SJSA1 (cell line): Measurements from ENCODE around the gene KSR1. TPM values are rescaled to one million over a fixed set of nuclear protein-coding genes. Genes with fewer than 3 reads are reported as not detected.

Experiments used
- DNase-seq, 2 experiments: peaks; one replicate each; pipeline ENCODE4 v3.0.0-alpha.2; 2015 to 2020; ENCODE audit warnings: low spot score in 2 of 2, low read depth in 1 of 2
- H3K27ac ChIP-seq: fragments of 250-450 bp; sonication (Bioruptor Pico); 2 replicates; pipeline ENCODE4 v1.5.1; 2020; ENCODE audit warnings: mild to moderate bottlenecking, moderate library complexity
- H3K27me3 ChIP-seq: fragments of 250-450 bp; sonication (Bioruptor Pico); replicated peaks from 2 replicates; pipeline ENCODE4 v1.5.1; 2020; ENCODE audit warnings: mild to moderate bottlenecking, moderate library complexity
- H3K36me3 ChIP-seq: fragments of 250-450 bp; sonication (Bioruptor Pico); 2 replicates; pipeline ENCODE4 v1.5.1; 2020; ENCODE audit warnings: mild to moderate bottlenecking
- H3K4me1 ChIP-seq: fragments of 250-450 bp; sonication (Bioruptor Pico); replicated peaks from 2 replicates; pipeline ENCODE4 v1.6.1; 2021; ENCODE audit warnings: mild to moderate bottlenecking
- H3K4me3 ChIP-seq: fragments of 250-450 bp; sonication (Bioruptor Pico); 2 replicates; pipeline ENCODE4 v1.5.1; 2020; ENCODE audit warnings: mild to moderate bottlenecking
- H3K9me3 ChIP-seq: fragments of 250-450 bp; sonication (Bioruptor Pico); replicated peaks from 2 replicates; pipeline ENCODE4 v1.5.1; 2020; ENCODE audit warnings: mild to moderate bottlenecking
- total RNA-seq: library from RNA; depleted of rRNA; stranded (reverse); fragments of >200 nt; shearing (Covaris generic); gene quantifications from 2 replicates; pipeline ENCODE4 v1.2.3, GENCODE V29; 2014

Gene KSR1
- total RNA-seq, 1 experiment from 2014 or later = 7.7 TPM

DNA sequence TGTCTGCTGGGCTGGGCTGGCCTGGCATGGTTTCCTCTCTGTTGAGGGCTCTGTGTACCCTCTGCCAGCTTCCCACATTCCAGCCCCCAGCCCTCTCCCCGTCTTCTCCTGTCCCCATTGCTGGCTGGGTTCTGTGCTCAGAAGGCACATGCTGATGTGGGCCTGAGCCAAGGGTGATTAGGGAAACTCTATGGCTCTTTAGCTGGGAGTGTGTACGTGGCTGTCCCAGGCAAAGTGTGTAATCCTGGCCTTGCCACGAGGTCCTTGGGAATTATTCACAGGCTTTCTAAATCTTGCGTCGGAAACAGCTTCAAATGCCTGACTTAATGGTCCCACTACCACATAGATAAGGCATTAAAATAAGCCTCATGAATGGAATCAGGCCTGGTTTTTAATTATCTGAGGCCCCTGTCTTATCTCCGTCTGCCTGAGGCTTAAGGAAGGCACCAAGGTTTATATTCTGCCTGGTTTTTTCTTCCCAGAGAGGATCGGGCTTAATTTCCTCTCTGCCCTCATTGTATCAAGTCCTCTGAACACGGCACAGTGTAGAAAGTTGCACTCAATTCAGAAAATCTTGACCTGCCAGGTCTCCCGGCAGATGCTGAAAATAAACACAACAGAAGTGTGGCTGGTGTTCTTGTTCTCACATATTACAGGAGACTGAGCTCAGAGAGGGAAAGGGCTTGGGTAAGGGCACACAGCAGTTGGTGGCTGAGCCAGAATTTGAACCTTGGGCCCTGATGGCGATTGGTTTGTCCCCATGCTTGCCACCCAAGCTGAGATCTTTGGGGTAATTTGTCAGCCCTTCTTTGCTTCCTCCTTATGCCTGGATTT lies 121.9 kb downstream of the KSR1 start:
- no peak overlapping the region for H3K27ac ChIP-seq

GRCh38 chr17:27578718-27579085 lies 122.5 kb downstream of the KSR1 start:
- no peak overlapping the region for H3K4me3 ChIP-seq
- H3K27me3 ChIP-seq = no peaks in the 10 kb centered on the region
- H3K9me3 ChIP-seq = no peaks in the 10 kb centered on the region
- DNase-seq = no peak
- H3K4me1 ChIP-seq = peaks cover 48% of the 10 kb centered on the region
- H3K27ac ChIP-seq = no peak overlapping the region
- H3K36me3 ChIP-seq = no peaks in the 10 kb centered on the region

More for the DNA sequence above, 121.9 kb downstream of the KSR1 start:
- no peak overlapping the region for H3K4me3 ChIP-seq
- no peak for DNase-seq
- no peaks in the 10 kb centered on the region for H3K36me3 ChIP-seq
- H3K4me1 ChIP-seq = peaks cover 54% of the 10 kb centered on the region
- no peaks in the 10 kb centered on the region for H3K9me3 ChIP-seq
- no peaks in the 10 kb centered on the region for H3K27me3 ChIP-seq

DNA sequence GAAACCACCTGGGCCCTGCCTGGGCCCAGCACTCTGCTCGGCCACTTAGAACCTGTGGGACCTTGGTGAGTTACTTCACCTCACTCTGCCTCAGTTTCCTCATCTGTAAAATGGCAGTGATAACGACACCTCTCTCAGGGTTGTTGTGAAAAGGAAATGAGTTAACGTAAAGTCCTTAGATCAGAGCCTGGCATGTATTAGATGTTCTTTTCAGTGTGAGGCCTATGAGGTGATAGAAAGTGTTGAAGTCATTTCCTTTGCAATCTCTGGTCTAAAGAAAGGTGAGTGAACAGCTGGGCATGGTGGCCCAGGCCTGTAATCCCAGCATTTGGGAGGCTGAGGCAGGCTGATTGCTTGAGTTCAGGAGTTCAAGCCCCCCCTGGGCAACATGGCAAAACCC lies 123.1 kb downstream of the KSR1 start:
- Histone ChIP-seq H3K4me3 (no peak overlapping the region), H3K4me1 (peaks cover 42% of the 10 kb centered on the region), H3K27me3 (no peaks in the 10 kb centered on the region), H3K27ac (no peak overlapping the region), H3K9me3 (no peaks in the 10 kb centered on the region), H3K36me3 (no peaks in the 10 kb centered on the region)
- DNase-seq = no peak

DNA sequence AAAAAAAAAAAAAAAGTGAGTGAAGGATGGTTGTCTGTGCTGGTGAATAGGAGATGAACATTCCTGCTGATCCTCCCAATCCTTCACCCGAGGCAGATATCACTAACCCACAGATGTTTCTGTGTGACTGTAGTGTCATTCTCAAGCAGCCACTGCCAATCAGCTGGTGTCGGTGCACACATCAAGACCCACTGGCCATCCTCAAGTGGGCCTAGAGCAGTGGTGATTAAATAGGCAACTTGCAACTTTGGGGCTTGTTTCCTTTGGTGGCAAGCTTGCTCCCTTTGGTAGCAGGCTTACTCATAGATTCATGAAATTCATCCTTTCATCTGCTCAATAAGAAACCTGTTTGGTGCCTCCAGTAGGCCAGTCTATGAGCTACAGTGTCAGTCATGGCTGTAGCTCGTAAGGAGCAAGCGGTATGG lies 123.7 kb downstream of the KSR1 start:
- Histone ChIP-seq H3K36me3 (no peaks in the 10 kb centered on the region), H3K27ac (no peak overlapping the region), H3K9me3 (no peaks in the 10 kb centered on the region), H3K4me3 (no peak overlapping the region), H3K27me3 (no peaks in the 10 kb centered on the region), H3K4me1 (peaks cover 36% of the 10 kb centered on the region)
- DNase-seq = no peak

DNA sequence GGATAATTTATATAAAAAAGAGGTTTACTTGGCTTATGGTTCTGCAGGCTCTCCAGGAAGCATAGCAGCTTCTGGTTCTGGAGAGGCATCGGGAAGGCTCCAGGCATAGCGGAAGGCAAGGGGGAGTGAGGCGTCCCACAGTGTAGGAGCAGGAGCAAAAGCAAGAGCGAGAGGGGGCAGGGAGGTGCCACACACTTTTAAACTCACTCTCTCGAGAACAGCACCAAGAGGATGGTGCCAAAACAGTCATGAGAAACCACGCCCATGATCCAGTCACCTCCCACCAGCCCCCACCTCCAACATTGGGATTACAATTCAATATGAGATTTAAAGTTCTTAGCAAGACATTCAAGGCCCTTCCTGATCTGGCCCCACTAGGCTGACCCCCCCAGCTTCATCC lies 124.8 kb downstream of the KSR1 start:
- no peaks in the 10 kb centered on the region for H3K27me3 ChIP-seq
- no peak overlapping the region for H3K27ac ChIP-seq
- DNase-seq = no peak
- H3K4me3 ChIP-seq = no peak overlapping the region
- H3K36me3 ChIP-seq = peaks cover 4% of the 10 kb centered on the region; the same call in 1 of the 2 replicates
- no peaks in the 10 kb centered on the region for H3K9me3 ChIP-seq
- H3K4me1 ChIP-seq = peaks cover 33% of the 10 kb centered on the region

- Histone ChIP-seq H3K27me3 (no peaks in the 10 kb centered on the region), H3K27ac (no peak overlapping the region), H3K4me3 (no peak overlapping the region), H3K4me1 (peaks cover 26% of the 10 kb centered on the region), H3K9me3 (no peaks in the 10 kb centered on the region), H3K36me3 (peaks cover 9% of the 10 kb centered on the region; the same call in 1 of the 2 replicates)
- no peak for DNase-seq
These were observed 126.4 kb downstream of the KSR1 start for GRCh38 chr17:27582696-27583095.

- no peaks in the 10 kb centered on the region for H3K9me3 ChIP-seq
- H3K36me3 ChIP-seq = peaks cover 9% of the 10 kb centered on the region; the same call in 1 of the 2 replicates
- H3K4me1 ChIP-seq = peaks cover 15% of the 10 kb centered on the region
- no peak overlapping the region for H3K4me3 ChIP-seq
- DNase-seq = no peak
- H3K27ac ChIP-seq = no peak overlapping the region
- no peaks in the 10 kb centered on the region for H3K27me3 ChIP-seq
These were observed 129.0 kb downstream of the KSR1 start for GRCh38 chr17:27585153-27585681.

- H3K4me3 ChIP-seq = no peak overlapping the region
- H3K27ac ChIP-seq = no peak overlapping the region
- peaks cover 15% of the 10 kb centered on the region for H3K4me1 ChIP-seq
- H3K27me3 ChIP-seq = no peaks in the 10 kb centered on the region
- DNase-seq = no peak
- no peaks in the 10 kb centered on the region for H3K9me3 ChIP-seq
- peaks cover 9% of the 10 kb centered on the region; the same call in 1 of the 2 replicates for H3K36me3 ChIP-seq
These were observed 129.5 kb downstream of the KSR1 start for GRCh38 chr17:27585792-27586191.

GRCh38 chr17:27586203-27586721 lies 130.0 kb downstream of the KSR1 start:
- Histone ChIP-seq H3K4me3 (no peak overlapping the region), H3K27ac (peak overlapping the region; percentile 21; the same call in 1 of the 2 replicates), H3K9me3 (no peaks in the 10 kb centered on the region), H3K27me3 (no peaks in the 10 kb centered on the region), H3K36me3 (peaks cover 9% of the 10 kb centered on the region; the same call in 1 of the 2 replicates), H3K4me1 (peaks cover 15% of the 10 kb centered on the region)
- peak in 1 of 2 experiments; percentile 24 for DNase-seq

- no peak for DNase-seq
- H3K4me3 ChIP-seq = no peak overlapping the region
- H3K4me1 ChIP-seq = peaks cover 15% of the 10 kb centered on the region
- no peak overlapping the region for H3K27ac ChIP-seq
- H3K9me3 ChIP-seq = no peaks in the 10 kb centered on the region
- H3K27me3 ChIP-seq = no peaks in the 10 kb centered on the region
- H3K36me3 ChIP-seq = peaks cover 13% of the 10 kb centered on the region; the same call in 1 of the 2 replicates
These were observed 132.1 kb downstream of the KSR1 start for GRCh38 chr17:27588354-27588753.

DNA sequence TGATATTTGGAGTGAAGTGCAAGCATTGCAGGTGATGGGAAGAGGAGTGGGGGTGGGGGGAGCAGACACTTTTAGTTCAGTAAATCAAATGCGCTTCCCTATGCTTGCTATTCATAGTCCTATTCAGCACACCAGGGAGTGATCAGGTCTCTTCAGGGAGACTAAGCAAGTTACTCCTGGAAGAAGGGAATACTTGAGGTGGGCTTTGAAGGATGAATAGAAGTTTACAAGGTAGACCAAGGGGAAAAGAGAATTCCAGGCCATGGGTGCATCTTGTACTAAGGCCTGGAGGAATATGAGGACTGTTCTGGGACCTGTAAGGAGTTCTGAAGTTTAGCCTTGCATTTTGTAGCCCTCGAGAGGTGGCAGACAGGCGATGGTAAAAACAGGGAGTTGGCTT lies 134.6 kb downstream of the KSR1 start:
- peaks cover 12% of the 10 kb centered on the region for H3K4me1 ChIP-seq
- no peak overlapping the region for H3K27ac ChIP-seq
- H3K27me3 ChIP-seq = no peaks in the 10 kb centered on the region
- no peak overlapping the region for H3K4me3 ChIP-seq
- DNase-seq = no peak
- no peaks in the 10 kb centered on the region for H3K9me3 ChIP-seq
- peaks cover 10% of the 10 kb centered on the region; the same call in 1 of the 2 replicates for H3K36me3 ChIP-seq

- H3K36me3 ChIP-seq = peaks cover 9% of the 10 kb centered on the region; the same call in 1 of the 2 replicates
- H3K27ac ChIP-seq = no peak overlapping the region
- no peaks in the 10 kb centered on the region for H3K27me3 ChIP-seq
- H3K9me3 ChIP-seq = no peaks in the 10 kb centered on the region
- peaks cover under 1% of the 10 kb centered on the region; the same call in 1 of the 2 replicates for H3K4me1 ChIP-seq
- DNase-seq = no peak
- H3K4me3 ChIP-seq = no peak overlapping the region
These were observed 135.7 kb downstream of the KSR1 start for GRCh38 chr17:27591986-27592385.

DNA sequence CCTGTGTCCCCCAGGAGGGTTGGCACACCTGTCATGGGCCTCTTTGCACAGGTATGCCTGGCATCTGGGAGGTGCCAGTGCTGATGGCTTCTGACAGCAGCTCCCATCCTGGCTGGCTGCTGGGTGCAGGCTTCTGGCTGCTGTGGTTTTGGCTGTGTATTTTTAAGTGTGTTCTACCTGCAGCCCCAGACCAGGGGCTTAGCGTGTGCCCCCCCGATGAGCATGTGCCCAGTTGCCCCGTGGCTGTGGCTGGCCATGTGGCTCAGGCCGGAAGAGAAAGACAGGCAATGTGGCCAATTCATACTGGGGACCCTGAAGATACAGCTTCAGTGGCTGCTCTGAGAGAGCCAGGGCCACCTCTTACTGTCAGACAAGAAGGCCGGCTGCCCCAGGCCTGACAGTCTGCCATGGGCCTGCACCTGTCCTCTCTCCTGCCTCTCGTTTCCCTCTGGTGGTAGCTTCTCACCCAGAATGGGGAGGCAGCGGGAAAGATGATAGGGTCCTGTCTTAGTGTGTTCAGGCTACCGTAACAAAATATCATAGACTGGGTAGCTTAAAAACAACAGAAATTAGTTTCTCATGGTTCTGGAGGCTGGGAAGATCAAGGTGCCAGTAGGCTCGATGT lies 137.1 kb downstream of the KSR1 start:
- H3K9me3 ChIP-seq = no peaks in the 10 kb centered on the region
- H3K27ac ChIP-seq = no peak overlapping the region
- H3K36me3 ChIP-seq = peaks cover 8% of the 10 kb centered on the region; the same call in 1 of the 2 replicates
- DNase-seq = no peak
- no peaks in the 10 kb centered on the region for H3K27me3 ChIP-seq
- H3K4me3 ChIP-seq = no peak overlapping the region
- no peaks in the 10 kb centered on the region for H3K4me1 ChIP-seq

DNA sequence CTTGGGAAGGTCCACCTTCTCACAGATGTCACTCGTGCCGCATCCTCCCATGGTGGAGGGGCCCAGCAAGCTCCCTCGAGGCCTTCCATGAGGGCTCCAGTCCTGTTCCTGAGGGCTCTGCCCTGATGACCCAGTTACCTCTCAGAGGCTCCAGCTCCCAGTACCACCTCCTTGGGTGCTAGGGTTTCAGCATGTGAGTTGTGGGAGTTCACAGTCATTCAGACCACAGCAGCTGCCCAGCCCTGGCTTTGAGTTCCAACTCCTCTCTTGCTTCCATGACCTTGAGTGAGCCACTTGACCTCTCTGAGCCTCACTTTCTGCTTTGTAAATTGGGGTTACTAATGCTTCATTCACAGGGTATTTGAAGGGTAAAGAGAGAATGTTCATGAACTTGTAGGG lies 137.6 kb downstream of the KSR1 start:
- peaks cover 8% of the 10 kb centered on the region; the same call in 1 of the 2 replicates for H3K36me3 ChIP-seq
- no peaks in the 10 kb centered on the region for H3K27me3 ChIP-seq
- no peaks in the 10 kb centered on the region for H3K4me1 ChIP-seq
- H3K4me3 ChIP-seq = no peak overlapping the region
- H3K27ac ChIP-seq = no peak overlapping the region
- DNase-seq = no peak
- H3K9me3 ChIP-seq = no peaks in the 10 kb centered on the region
